Ovary (tissue), 3 donors: Measurements from ENCODE around the gene NRIP1.

Experiments
- EP300 ChIP-seq: sonication (generic); formaldehyde crosslinking; IDR thresholded peaks from one replicate; pipeline ENCODE4 v1.6.1; 2017; ENCODE audit warnings: antibody characterized with exemption
- POLR2A ChIP-seq: fragments of 450-650 bp; IDR thresholded peaks from one replicate; pipeline ENCODE4 v1.6.1; 2017; ENCODE audit warnings: antibody characterized with exemption, mild to moderate bottlenecking, moderate library complexity
- TF ChIP-seq, protein P1 (sequence below), 3 donors: fragments of 450-650 bp in 2 of 3; fragments of 200-600 bp in 1 of 3; IDR thresholded peaks; one replicate each; pipeline versions ENCODE4 v1.5.1 to v1.8.0; 2016 to 2022; ENCODE audit warnings: antibody characterized with exemption in 3 of 3, mild to moderate bottlenecking in 1 of 3
- donor health status: DM: no; HTN: no; CAD: no.

DNA sequence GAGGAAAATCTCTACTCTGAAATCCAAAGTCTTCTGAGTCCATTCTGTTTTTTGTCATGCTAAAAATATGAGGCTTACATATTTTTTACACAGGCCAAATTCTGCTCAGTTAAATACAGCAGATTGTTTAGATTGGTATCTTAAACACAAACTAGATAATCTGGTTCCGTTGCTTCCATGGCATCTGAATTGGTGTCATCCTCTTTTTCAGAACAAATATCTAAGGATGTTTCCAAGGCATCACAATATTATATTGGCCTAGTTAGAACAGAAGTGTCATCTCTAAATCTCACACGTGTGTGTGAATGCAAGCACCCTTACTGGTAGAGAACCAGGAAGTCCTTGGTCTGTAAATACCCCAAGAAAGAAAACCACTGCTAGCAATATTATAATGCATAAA is 151.2 kb downstream of the NRIP1 start:
- TF ChIP-seq, protein P1, sequence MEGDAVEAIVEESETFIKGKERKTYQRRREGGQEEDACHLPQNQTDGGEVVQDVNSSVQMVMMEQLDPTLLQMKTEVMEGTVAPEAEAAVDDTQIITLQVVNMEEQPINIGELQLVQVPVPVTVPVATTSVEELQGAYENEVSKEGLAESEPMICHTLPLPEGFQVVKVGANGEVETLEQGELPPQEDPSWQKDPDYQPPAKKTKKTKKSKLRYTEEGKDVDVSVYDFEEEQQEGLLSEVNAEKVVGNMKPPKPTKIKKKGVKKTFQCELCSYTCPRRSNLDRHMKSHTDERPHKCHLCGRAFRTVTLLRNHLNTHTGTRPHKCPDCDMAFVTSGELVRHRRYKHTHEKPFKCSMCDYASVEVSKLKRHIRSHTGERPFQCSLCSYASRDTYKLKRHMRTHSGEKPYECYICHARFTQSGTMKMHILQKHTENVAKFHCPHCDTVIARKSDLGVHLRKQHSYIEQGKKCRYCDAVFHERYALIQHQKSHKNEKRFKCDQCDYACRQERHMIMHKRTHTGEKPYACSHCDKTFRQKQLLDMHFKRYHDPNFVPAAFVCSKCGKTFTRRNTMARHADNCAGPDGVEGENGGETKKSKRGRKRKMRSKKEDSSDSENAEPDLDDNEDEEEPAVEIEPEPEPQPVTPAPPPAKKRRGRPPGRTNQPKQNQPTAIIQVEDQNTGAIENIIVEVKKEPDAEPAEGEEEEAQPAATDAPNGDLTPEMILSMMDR (IDR thresholded peaks at IDR 0.05) = no peak
- TF ChIP-seq POLR2A (no peak), EP300 (no peak)
